ENCODE measurements around the gene SPTLC3. TPM values are rescaled to one million over a fixed set of nuclear protein-coding genes. Genes with fewer than 3 reads are reported as not detected.
A peak's percentile ranks its signal among the peaks of the same experiment; 100 is the strongest.

SPTLC3 gene
- total RNA-seq, 1 experiment from 2014 or later: 10.7 TPM

GRCh38 chr20:13059398-13060136 lies 50.8 kb downstream of the SPTLC3 start:
- H3K36me3 ChIP-seq (ENCODE audit: low read depth): no peaks in the 10 kb centered on the region
- no peak overlapping the region for H3K27ac ChIP-seq
- BruUV-seq (replicated peaks): no TSS peak
- 0 out of 2 replicates have a peak, but pooled peaks cover 7% of the 10 kb centered on the region for H3K4me1 ChIP-seq (replicated peaks; ENCODE audit: insufficient read depth)
- ChIA-PET CTCF (no interaction called here), POLR2A (ENCODE audit: unreplicated experiment) (no interaction called here)
- no peaks in the 10 kb centered on the region for H4K20me1 ChIP-seq (ENCODE audit: insufficient read depth)
- no peak for DNase-seq
- TF ChIP-seq EZH2 (IDR thresholded peaks at IDR 0.05; ENCODE audit: low read depth): no peak
- H3K9me3 ChIP-seq (ENCODE audit: insufficient read depth, low read depth): no peaks in the 10 kb centered on the region
- no peaks in the 10 kb centered on the region for H3F3A ChIP-seq (ENCODE audit: insufficient read depth, low read depth)
- no peaks in the 10 kb centered on the region for H3K9me2 ChIP-seq (ENCODE audit: insufficient read depth)
- intact Hi-C loops (cut with micrococcal nuclease; ENCODE audit: unreplicated experiment): no loop called here
- no peak overlapping the region for H3K4me3 ChIP-seq
- H3K27me3 ChIP-seq (ENCODE audit: insufficient read depth, low read depth): no peaks in the 10 kb centered on the region
- H3K79me2 ChIP-seq (ENCODE audit: low read depth): no peaks in the 10 kb centered on the region
- H3K4me2 ChIP-seq: no peak overlapping the region
- H2AFZ ChIP-seq: no peak overlapping the region

GRCh38 chr20:13060327-13060726 lies 51.6 kb downstream of the SPTLC3 start:
- Histone ChIP-seq H3K27me3 (ENCODE audit: insufficient read depth, low read depth) (no peaks in the 10 kb centered on the region), H3K9me3 (ENCODE audit: insufficient read depth, low read depth) (no peaks in the 10 kb centered on the region), H2AFZ (no peak overlapping the region), H3K36me3 (ENCODE audit: low read depth) (no peaks in the 10 kb centered on the region), H3K9me2 (ENCODE audit: insufficient read depth) (no peaks in the 10 kb centered on the region), H3K4me2 (no peak overlapping the region), H3K4me1 (replicated peaks; ENCODE audit: insufficient read depth) (0 out of 2 replicates have a peak, but pooled peaks cover 7% of the 10 kb centered on the region), H3K27ac (no peak overlapping the region), H3K4me3 (no peak overlapping the region), H3K79me2 (ENCODE audit: low read depth) (no peaks in the 10 kb centered on the region), H4K20me1 (ENCODE audit: insufficient read depth) (no peaks in the 10 kb centered on the region), H3F3A (ENCODE audit: insufficient read depth, low read depth) (no peaks in the 10 kb centered on the region)
- POLR2A ChIA-PET (ENCODE audit: unreplicated experiment): no interaction called here
- TF ChIP-seq CTCF (conservative IDR thresholded peaks at IDR 0.05) (no peak), EZH2 (IDR thresholded peaks at IDR 0.05; ENCODE audit: low read depth) (no peak)
- no peak for DNase-seq
- intact Hi-C loops (cut with micrococcal nuclease; ENCODE audit: unreplicated experiment): no loop called here
- BruUV-seq (replicated peaks): no TSS peak
- CTCF ChIA-PET: no interaction called here

DNA sequence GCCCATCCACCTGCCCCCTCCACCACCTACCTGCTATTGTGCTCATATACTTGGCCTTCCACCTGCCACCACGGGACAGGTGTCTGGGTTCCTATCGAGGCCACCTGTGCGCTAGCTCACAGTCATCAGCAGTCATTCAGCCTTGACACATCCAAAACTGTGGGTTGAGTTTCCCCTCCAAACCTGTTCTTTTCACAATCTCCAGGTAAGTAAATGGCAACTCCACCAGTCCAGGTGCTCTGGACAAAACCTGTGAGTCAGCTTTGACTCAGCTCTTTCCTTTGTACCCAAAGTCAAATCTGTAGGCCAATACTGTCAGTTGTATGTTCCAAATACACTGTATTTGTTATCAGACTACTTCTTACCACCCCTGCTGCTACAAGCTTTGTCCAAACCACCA lies 52.6 kb downstream of the SPTLC3 start:
- BruUV-seq (replicated peaks): no TSS peak
- Histone ChIP-seq H3K4me3 (no peak overlapping the region), H4K20me1 (ENCODE audit: insufficient read depth) (no peaks in the 10 kb centered on the region), H3K27me3 (ENCODE audit: insufficient read depth, low read depth) (no peaks in the 10 kb centered on the region), H2AFZ (no peak overlapping the region), H3K27ac (no peak overlapping the region), H3K4me2 (no peak overlapping the region), H3K79me2 (ENCODE audit: low read depth) (no peaks in the 10 kb centered on the region), H3K9me2 (ENCODE audit: insufficient read depth) (no peaks in the 10 kb centered on the region), H3K36me3 (ENCODE audit: low read depth) (0 out of 2 replicates have a peak, but pooled peaks cover 4% of the 10 kb centered on the region), H3F3A (ENCODE audit: insufficient read depth, low read depth) (no peaks in the 10 kb centered on the region), H3K9me3 (ENCODE audit: insufficient read depth, low read depth) (no peaks in the 10 kb centered on the region), H3K4me1 (replicated peaks; ENCODE audit: insufficient read depth) (0 out of 2 replicates have a peak, but pooled peaks cover 7% of the 10 kb centered on the region)
- intact Hi-C loops (cut with micrococcal nuclease; ENCODE audit: unreplicated experiment): no loop called here
- POLR2A ChIA-PET (ENCODE audit: unreplicated experiment): interaction anchor here (0.7 kb wide), 1 partner anchor 28 kb away, joined by 3 read pairs; no protein-coding TSS in a partner anchor
- no peak for TF ChIP-seq EZH2 (IDR thresholded peaks at IDR 0.05; ENCODE audit: low read depth)
- TF ChIP-seq CTCF (conservative IDR thresholded peaks at IDR 0.05): no peak
- CTCF ChIA-PET: no interaction called here
- peak; percentile 23 to 43 for DNase-seq
